GM23338 (cell line): ENCODE data around the gene SEZ6L. TPM values are rescaled to one million over a fixed set of nuclear protein-coding genes. Genes with fewer than 3 reads are reported as not detected.

Experiments used
- ATAC-seq: fragments of 200-7000 bp; cut with Tn5 transposase; 3 replicates; pipeline ENCODE4 v1.9.1; 2020
- DNase-seq: peaks from one replicate; pipeline ENCODE4 v3.0.0-alpha.2; 2015; ENCODE audit warnings: low spot score
- H2AFZ ChIP-seq: fragments of 200-600 bp; sonication (generic); 2 replicates; pipeline ENCODE4 v1.8.0; 2016; ENCODE audit warnings: antibody characterized with exemption, mild to moderate bottlenecking, moderate library complexity
- H3F3A ChIP-seq: fragments of 200-600 bp; sonication (generic); replicated peaks from 2 replicates; pipeline ENCODE4 v1.8.0; 2017; ENCODE audit warnings: antibody characterized with exemption, mixed run types, low read depth
- H3K27ac ChIP-seq: fragments of 200-600 bp; sonication (generic); 2 replicates; pipeline ENCODE4 v1.6.1; 2016; ENCODE audit warnings: low read depth
- H3K27me3 ChIP-seq: fragments of 200-600 bp; sonication (generic); 2 replicates; pipeline ENCODE4 v1.8.0; 2016; ENCODE audit warnings: mild to moderate bottlenecking, mixed run types, moderate library complexity; ENCODE audit not compliant: insufficient read depth
- H3K36me3 ChIP-seq: fragments of 200-600 bp; sonication (generic); 2 replicates; pipeline ENCODE4 v1.8.0; 2016; ENCODE audit warnings: mild to moderate bottlenecking; ENCODE audit not compliant: insufficient read depth
- H3K4me1 ChIP-seq: fragments of 200-600 bp; sonication (generic); 2 replicates; pipeline ENCODE4 v1.8.0; 2016; ENCODE audit warnings: mild to moderate bottlenecking, moderate library complexity; ENCODE audit not compliant: insufficient read depth
- H3K4me2 ChIP-seq: fragments of 200-600 bp; sonication (generic); 2 replicates; pipeline ENCODE4 v1.7.1; 2017; ENCODE audit warnings: mixed run types
- H3K4me3 ChIP-seq: fragments of 200-600 bp; sonication (generic); 2 replicates; pipeline ENCODE4 v1.6.1; 2016; ENCODE audit warnings: mixed run types
- H3K79me2 ChIP-seq: fragments of 200-600 bp; sonication (generic); replicated peaks from 2 replicates; pipeline ENCODE4 v1.8.0; 2017; ENCODE audit warnings: mild to moderate bottlenecking; ENCODE audit not compliant: insufficient read depth
- H3K9me2 ChIP-seq: fragments of 200-600 bp; sonication (generic); 2 replicates; pipeline ENCODE4 v1.8.0; 2017; ENCODE audit not compliant: insufficient read depth
- H4K20me1 ChIP-seq: fragments of 200-600 bp; sonication (generic); replicated peaks from 2 replicates; pipeline ENCODE4 v1.8.0; 2017; ENCODE audit warnings: mild to moderate bottlenecking; ENCODE audit not compliant: insufficient read depth
- H3K27ac Mint-ChIP-seq: 2 replicates; pipeline ENCODE4 v1.8.0; 2020; ENCODE audit warnings: inconsistent platforms, mild to moderate bottlenecking, moderate library complexity, mixed read lengths
- H3K27me3 Mint-ChIP-seq: 3 replicates; pipeline ENCODE4 v1.8.0; 2022; ENCODE audit warnings: low read depth, mild to moderate bottlenecking, moderate library complexity, mixed read lengths, inconsistent platforms; ENCODE audit not compliant: insufficient read depth, poor library complexity
- H3K36me3 Mint-ChIP-seq: 3 replicates; pipeline ENCODE4 v1.8.0; 2021; ENCODE audit warnings: low read depth, mild to moderate bottlenecking, inconsistent platforms, moderate library complexity, mixed read lengths
- H3K4me1 Mint-ChIP-seq: 3 replicates; pipeline ENCODE4 v1.8.0; 2020; ENCODE audit warnings: mild to moderate bottlenecking, inconsistent platforms, mixed read lengths
- H3K4me3 Mint-ChIP-seq: 3 replicates; pipeline ENCODE4 v1.8.0; 2021; ENCODE audit warnings: moderate library complexity, mild to moderate bottlenecking, inconsistent platforms, mixed read lengths
- H3K9me3 Mint-ChIP-seq: 3 replicates; pipeline ENCODE4 v1.8.0; 2020; ENCODE audit warnings: moderate library complexity, mild to moderate bottlenecking, inconsistent platforms, mixed read lengths
- CREB1 ChIP-seq: fragments of 250-450 bp; sonication (Bioruptor Pico); IDR thresholded peaks from 2 replicates; pipeline ENCODE4 v1.5.0; 2020; ENCODE audit warnings: low read depth, mild to moderate bottlenecking, moderate library complexity
- EZH2 ChIP-seq: fragments of 200-600 bp; sonication (generic); IDR thresholded peaks from one replicate; pipeline ENCODE4 v1.8.0; 2017; ENCODE audit warnings: antibody characterized with exemption, mild to moderate bottlenecking, low read depth; ENCODE audit not compliant: unreplicated experiment
- EZH2phosphoT487 ChIP-seq: fragments of 200-600 bp; sonication (generic); IDR thresholded peaks from one replicate; pipeline ENCODE4 v1.8.1; 2018; ENCODE audit warnings: antibody characterized with exemption; ENCODE audit not compliant: unreplicated experiment
- JUNB ChIP-seq: IDR thresholded peaks from one replicate; pipeline ENCODE4 v1.6.1; 2016; ENCODE audit warnings: antibody characterized with exemption; ENCODE audit not compliant: unreplicated experiment
- NANOG ChIP-seq: IDR thresholded peaks from 2 replicates; pipeline ENCODE4 v1.6.1; 2016; ENCODE audit warnings: antibody characterized with exemption, borderline replicate concordance
- POLR2AphosphoS5 ChIP-seq: IDR thresholded peaks from 2 replicates; pipeline ENCODE4 v1.6.1; 2016; ENCODE audit warnings: antibody characterized with exemption, low read depth
- STAT1 ChIP-seq: IDR thresholded peaks from one replicate; pipeline ENCODE4 v1.6.1; 2016; ENCODE audit warnings: antibody characterized with exemption; ENCODE audit not compliant: unreplicated experiment
- ZNF114 ChIP-seq: fragments of 250-450 bp; sonication (Bioruptor Pico); IDR thresholded peaks from 2 replicates; pipeline ENCODE4 v1.5.0; 2020; ENCODE audit warnings: mild to moderate bottlenecking, moderate library complexity
- ZNF331 ChIP-seq: fragments of 250-450 bp; sonication (Bioruptor Pico); IDR thresholded peaks from 2 replicates; pipeline ENCODE4 v1.5.0; 2020; ENCODE audit warnings: low read depth, mild to moderate bottlenecking, moderate library complexity
- polyA plus RNA-seq: library from polyadenylated mRNA; unstranded; fragments of >200 nt; fragmentation: Nextera tagmentation; extraction: Ambion mirVana; gene quantifications from 2 replicates; pipeline ENCODE4 v1.2.1, GENCODE V29; 2016
- total RNA-seq: library from RNA; depleted of rRNA; stranded (reverse); fragments of >200 nt; shearing (Covaris generic); gene quantifications from 2 replicates; pipeline ENCODE4 v1.2.3, GENCODE V29; 2014
- TF ChIP-seq, protein P1 (sequence below): IDR thresholded peaks from one replicate; pipeline ENCODE4 v1.6.1; 2018; ENCODE audit warnings: antibody characterized with exemption; ENCODE audit not compliant: unreplicated experiment
- TF ChIP-seq, protein P2 (sequence below): fragments of 250-450 bp; sonication (Bioruptor Pico); IDR thresholded peaks from 2 replicates; pipeline ENCODE4 v1.5.0; 2020; ENCODE audit warnings: mild to moderate bottlenecking, moderate library complexity
- TF ChIP-seq, protein P3 (sequence below): IDR thresholded peaks from 2 replicates; pipeline ENCODE4 v1.6.1; 2016; ENCODE audit warnings: antibody characterized with exemption
- TF ChIP-seq, protein P4 (sequence below), 2 experiments: fragments of 200-600 bp in 1 of 2; sonication (generic) in 1 of 2; conservative IDR thresholded peaks; 2 replicates each; pipeline versions ENCODE4 v1.5.1 to v1.6.1; 2016 to 2017; ENCODE audit warnings: antibody characterized with exemption in 2 of 2, low read depth in 2 of 2, mild to moderate bottlenecking in 2 of 2, moderate library complexity in 1 of 2

SEZ6L gene
- total and polyA plus RNA-seq, 2 experiments from 2014 or later, result 0.13 to 0.24 TPM

DNA sequence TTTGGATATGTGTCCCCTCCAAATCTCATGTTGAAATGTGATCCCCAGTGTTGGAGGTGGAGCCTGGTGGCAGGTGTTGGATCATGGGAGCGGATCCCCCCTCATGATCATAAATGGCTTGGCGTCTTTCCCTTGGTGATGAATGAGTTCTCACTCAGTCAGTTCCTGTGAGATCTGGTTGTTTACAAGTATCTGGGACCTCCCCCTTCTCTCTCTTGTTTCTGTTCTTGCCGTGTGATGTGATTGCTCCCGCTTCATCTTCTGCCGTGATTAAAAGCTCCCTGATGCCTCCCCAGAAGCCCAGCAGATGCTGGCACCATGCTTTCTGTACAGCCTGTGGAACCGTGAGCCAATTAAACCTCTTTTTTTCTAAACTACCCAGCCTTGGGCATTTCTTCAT, 102.2 kb downstream of the SEZ6L start:
- TF ChIP-seq ZNF331 (no peak), POLR2AphosphoS5 (no peak), EZH2phosphoT487 (no peak), JUNB (no peak), EZH2 (no peak), CREB1 (CRISPR knock-in tag) (no peak), STAT1 (no peak), NANOG (no peak), ZNF114 (CRISPR knock-in tag) (no peak)
- TF ChIP-seq, protein P1, sequence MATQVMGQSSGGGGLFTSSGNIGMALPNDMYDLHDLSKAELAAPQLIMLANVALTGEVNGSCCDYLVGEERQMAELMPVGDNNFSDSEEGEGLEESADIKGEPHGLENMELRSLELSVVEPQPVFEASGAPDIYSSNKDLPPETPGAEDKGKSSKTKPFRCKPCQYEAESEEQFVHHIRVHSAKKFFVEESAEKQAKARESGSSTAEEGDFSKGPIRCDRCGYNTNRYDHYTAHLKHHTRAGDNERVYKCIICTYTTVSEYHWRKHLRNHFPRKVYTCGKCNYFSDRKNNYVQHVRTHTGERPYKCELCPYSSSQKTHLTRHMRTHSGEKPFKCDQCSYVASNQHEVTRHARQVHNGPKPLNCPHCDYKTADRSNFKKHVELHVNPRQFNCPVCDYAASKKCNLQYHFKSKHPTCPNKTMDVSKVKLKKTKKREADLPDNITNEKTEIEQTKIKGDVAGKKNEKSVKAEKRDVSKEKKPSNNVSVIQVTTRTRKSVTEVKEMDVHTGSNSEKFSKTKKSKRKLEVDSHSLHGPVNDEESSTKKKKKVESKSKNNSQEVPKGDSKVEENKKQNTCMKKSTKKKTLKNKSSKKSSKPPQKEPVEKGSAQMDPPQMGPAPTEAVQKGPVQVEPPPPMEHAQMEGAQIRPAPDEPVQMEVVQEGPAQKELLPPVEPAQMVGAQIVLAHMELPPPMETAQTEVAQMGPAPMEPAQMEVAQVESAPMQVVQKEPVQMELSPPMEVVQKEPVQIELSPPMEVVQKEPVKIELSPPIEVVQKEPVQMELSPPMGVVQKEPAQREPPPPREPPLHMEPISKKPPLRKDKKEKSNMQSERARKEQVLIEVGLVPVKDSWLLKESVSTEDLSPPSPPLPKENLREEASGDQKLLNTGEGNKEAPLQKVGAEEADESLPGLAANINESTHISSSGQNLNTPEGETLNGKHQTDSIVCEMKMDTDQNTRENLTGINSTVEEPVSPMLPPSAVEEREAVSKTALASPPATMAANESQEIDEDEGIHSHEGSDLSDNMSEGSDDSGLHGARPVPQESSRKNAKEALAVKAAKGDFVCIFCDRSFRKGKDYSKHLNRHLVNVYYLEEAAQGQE, result no peak
- TF ChIP-seq, protein P2, sequence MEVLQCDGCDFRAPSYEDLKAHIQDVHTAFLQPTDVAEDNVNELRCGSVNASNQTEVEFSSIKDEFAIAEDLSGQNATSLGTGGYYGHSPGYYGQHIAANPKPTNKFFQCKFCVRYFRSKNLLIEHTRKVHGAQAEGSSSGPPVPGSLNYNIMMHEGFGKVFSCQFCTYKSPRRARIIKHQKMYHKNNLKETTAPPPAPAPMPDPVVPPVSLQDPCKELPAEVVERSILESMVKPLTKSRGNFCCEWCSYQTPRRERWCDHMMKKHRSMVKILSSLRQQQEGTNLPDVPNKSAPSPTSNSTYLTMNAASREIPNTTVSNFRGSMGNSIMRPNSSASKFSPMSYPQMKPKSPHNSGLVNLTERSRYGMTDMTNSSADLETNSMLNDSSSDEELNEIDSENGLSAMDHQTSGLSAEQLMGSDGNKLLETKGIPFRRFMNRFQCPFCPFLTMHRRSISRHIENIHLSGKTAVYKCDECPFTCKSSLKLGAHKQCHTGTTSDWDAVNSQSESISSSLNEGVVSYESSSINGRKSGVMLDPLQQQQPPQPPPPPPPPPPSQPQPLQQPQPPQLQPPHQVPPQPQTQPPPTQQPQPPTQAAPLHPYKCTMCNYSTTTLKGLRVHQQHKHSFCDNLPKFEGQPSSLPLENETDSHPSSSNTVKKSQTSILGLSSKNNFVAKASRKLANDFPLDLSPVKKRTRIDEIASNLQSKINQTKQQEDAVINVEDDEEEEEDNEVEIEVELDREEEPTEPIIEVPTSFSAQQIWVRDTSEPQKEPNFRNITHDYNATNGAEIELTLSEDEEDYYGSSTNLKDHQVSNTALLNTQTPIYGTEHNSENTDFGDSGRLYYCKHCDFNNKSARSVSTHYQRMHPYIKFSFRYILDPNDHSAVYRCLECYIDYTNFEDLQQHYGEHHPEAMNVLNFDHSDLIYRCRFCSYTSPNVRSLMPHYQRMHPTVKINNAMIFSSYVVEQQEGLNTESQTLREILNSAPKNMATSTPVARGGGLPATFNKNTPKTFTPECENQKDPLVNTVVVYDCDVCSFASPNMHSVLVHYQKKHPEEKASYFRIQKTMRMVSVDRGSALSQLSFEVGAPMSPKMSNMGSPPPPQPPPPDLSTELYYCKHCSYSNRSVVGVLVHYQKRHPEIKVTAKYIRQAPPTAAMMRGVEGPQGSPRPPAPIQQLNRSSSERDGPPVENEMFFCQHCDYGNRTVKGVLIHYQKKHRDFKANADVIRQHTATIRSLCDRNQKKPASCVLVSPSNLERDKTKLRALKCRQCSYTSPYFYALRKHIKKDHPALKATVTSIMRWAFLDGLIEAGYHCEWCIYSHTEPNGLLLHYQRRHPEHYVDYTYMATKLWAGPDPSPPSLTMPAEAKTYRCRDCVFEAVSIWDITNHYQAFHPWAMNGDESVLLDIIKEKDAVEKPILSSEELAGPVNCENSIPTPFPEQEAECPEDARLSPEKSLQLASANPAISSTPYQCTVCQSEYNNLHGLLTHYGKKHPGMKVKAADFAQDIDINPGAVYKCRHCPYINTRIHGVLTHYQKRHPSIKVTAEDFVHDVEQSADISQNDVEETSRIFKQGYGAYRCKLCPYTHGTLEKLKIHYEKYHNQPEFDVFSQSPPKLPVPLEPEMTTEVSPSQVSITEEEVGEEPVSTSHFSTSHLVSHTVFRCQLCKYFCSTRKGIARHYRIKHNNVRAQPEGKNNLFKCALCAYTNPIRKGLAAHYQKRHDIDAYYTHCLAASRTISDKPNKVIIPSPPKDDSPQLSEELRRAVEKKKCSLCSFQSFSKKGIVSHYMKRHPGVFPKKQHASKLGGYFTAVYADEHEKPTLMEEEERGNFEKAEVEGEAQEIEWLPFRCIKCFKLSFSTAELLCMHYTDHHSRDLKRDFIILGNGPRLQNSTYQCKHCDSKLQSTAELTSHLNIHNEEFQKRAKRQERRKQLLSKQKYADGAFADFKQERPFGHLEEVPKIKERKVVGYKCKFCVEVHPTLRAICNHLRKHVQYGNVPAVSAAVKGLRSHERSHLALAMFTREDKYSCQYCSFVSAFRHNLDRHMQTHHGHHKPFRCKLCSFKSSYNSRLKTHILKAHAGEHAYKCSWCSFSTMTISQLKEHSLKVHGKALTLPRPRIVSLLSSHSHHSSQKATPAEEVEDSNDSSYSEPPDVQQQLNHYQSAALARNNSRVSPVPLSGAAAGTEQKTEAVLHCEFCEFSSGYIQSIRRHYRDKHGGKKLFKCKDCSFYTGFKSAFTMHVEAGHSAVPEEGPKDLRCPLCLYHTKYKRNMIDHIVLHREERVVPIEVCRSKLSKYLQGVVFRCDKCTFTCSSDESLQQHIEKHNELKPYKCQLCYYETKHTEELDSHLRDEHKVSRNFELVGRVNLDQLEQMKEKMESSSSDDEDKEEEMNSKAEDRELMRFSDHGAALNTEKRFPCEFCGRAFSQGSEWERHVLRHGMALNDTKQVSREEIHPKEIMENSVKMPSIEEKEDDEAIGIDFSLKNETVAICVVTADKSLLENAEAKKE (CRISPR knock-in tag), result no peak
- TF ChIP-seq, protein P3, sequence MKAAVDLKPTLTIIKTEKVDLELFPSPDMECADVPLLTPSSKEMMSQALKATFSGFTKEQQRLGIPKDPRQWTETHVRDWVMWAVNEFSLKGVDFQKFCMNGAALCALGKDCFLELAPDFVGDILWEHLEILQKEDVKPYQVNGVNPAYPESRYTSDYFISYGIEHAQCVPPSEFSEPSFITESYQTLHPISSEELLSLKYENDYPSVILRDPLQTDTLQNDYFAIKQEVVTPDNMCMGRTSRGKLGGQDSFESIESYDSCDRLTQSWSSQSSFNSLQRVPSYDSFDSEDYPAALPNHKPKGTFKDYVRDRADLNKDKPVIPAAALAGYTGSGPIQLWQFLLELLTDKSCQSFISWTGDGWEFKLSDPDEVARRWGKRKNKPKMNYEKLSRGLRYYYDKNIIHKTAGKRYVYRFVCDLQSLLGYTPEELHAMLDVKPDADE, result no peak
- TF ChIP-seq, protein P4, sequence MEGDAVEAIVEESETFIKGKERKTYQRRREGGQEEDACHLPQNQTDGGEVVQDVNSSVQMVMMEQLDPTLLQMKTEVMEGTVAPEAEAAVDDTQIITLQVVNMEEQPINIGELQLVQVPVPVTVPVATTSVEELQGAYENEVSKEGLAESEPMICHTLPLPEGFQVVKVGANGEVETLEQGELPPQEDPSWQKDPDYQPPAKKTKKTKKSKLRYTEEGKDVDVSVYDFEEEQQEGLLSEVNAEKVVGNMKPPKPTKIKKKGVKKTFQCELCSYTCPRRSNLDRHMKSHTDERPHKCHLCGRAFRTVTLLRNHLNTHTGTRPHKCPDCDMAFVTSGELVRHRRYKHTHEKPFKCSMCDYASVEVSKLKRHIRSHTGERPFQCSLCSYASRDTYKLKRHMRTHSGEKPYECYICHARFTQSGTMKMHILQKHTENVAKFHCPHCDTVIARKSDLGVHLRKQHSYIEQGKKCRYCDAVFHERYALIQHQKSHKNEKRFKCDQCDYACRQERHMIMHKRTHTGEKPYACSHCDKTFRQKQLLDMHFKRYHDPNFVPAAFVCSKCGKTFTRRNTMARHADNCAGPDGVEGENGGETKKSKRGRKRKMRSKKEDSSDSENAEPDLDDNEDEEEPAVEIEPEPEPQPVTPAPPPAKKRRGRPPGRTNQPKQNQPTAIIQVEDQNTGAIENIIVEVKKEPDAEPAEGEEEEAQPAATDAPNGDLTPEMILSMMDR (conservative IDR thresholded peaks at IDR 0.05; ENCODE audit: low read depth in 2 of 2), result no peak
- Histone ChIP-seq H3K4me1 (no peaks in the 10 kb centered on the region; the same call in 1 of the 2 replicates), H3F3A (no peaks in the 10 kb centered on the region), H3K9me2 (no peaks in the 10 kb centered on the region), H4K20me1 (no peaks in the 10 kb centered on the region), H2AFZ (peak overlapping the region; percentile 16; the same call in 1 of the 2 replicates), H3K4me2 (no peak overlapping the region), H3K4me3 (no peak overlapping the region), H3K36me3 (no peaks in the 10 kb centered on the region), H3K27ac (no peak overlapping the region), H3K27me3 (no peaks in the 10 kb centered on the region), H3K79me2 (no peaks in the 10 kb centered on the region)
- peaks cover 9% of the 10 kb centered on the region for H3K4me1 Mint-ChIP-seq
- ATAC-seq (no peak), DNase-seq (no peak)
- no peak overlapping the region for H3K4me3 Mint-ChIP-seq
- H3K9me3 Mint-ChIP-seq, result no peaks in the 10 kb centered on the region
- H3K27me3 Mint-ChIP-seq, result no peaks in the 10 kb centered on the region
- no peak overlapping the region for H3K27ac Mint-ChIP-seq
- H3K36me3 Mint-ChIP-seq, result no peaks in the 10 kb centered on the region
